NCI-H1048 (cell line): ENCODE data around the gene LRRC4.

Source experiments
- DNase-seq: peaks from one replicate; lab custom pipeline; 2025; lab: John Stamatoyannopoulos, UW

Gene LRRC4

DNA sequence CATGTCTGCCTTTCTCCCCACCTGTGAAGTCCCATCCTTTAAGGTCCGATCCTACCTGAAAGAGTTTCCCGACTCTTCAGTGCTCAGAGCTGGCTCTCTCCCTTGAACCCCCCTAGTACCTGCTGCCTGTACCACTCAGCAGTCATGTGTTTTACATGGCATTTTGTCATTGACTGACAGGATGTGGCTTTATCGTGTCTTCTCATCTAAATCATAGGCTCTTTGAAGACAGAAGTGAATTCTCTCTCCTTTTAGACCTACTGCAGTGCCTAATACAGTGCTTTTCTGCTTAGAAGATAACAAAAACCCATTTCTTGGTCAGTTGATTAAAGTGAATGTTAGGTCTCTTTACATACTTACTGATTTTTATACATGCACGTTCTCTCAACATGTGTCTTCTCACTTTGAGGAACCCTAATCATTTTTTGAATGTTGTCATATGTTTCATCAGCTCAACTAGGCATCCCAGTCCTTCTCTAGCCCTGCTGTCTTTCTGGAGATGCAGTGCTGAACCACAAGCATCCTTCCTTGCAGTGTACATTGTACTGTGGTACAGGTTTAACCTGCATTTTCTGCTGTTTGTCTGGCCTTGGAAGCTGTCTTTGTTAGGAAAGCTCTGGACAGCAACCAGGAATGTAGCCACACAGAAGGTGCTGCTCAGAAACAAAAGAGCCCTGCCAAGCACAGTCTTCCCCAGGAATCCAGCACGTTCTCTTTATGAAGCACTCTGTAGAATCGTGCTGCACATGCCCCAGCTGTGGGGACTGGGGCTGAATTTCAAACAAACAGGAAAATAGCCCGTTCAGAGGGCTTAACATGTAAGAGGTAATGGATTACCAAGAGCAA lies 28.1 kb upstream of the LRRC4 start:
- no peak for DNase-seq

DNA sequence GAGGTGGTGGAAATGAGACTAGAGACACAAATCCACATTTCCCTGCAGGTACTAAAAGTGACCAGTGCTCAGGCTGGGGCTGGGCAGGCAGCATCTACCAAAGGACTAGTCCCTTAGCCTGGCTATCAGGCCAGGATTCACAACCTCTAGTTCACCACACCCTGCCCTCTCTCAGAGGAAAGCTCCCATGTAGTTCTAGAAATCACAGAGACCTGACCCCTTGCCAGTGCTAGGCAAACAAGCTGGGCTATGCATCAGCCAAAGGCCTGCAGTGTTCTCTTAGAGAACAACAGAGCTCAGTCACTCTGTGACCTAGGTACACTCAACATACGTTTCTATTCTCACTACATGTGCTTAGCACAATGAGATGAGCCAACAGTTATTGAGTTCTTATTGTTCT lies 26.7 kb upstream of the LRRC4 start:
- no peak for DNase-seq

- no peak for DNase-seq
Observed at GRCh38 chr7:128056901-128057300, 25.7 kb upstream of the LRRC4 start.

DNA sequence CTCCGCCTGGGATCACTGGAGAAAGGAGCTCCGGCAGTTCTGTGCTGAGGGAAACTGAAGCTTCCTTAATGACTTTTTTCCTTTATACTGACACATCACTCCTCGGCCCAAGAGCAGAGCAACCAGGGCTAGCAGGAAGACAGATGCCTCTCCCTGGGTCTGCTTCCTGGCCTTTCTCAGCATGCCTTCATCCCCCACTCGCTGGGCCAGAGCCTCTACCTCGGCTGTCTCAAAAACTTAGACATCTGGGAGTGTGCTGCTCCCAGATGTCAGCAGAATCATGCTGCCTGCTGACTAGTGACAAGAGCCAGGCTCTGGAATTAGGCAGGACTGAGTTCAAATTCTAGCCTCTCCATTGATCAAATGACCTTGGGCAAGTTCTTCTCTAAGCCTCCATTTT lies 24.4 kb upstream of the LRRC4 start:
- no peak for DNase-seq

DNA sequence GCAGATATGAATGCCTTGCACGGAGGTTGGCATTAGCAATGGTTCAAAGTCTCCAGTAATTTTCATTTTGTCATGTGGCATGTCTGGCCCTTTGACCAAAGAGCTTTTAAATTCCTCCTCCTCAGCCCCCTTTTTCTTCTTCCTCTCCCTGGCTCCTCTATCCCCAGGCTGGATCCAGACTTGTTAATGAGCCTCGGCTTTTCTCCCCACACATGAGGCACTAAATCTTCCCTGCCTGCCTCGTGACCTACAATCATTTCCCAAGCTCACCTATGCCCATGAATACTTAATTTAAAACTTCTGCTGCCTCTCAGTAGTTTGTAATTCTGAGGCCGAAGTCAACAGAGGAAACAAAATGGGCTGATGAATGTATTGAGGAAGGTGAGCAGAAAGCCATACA lies 23.3 kb upstream of the LRRC4 start:
- no peak for DNase-seq

DNA sequence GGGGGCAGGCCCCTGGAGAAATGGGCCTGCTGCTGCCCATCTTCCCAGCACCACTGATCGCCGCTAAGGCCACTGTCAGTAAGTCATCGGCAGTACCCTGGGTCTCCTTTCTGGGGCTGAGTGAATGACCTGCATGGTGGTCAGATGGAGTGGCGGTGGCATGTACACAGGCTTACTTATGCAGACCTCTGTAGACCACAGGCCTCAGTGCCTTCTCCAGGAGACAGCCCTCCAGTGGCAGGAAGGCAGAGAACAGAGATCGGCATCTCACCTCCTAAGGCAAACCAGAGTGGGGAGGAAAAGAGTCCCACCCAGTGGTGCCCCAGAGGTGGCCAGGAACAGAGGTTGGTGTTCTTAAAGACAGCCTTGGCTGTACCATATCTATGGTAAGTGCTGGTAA lies 22.8 kb upstream of the LRRC4 start:
- DNase-seq = no peak

- no peak for DNase-seq
Observed at GRCh38 chr7:128053023-128053422, 21.8 kb upstream of the LRRC4 start.

DNA sequence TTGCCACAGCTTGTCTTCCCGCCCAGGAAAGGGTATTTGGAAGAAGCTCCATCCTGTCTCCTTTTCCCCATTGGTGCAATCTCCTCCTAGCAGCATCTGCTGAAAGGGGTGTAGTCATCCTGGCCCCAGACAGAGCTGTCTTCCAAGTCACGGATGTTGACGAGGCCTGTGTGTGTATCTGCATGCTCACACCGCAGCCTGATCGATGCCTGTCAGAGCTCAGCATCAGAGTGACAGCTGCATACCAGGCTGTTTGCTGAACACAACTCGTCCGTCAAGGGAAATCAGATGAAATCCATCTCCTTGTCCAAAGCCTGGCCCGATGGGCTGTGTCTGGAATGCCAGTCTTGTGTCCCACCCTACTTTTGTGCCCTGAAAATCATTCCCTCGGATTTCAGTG lies 21.2 kb upstream of the LRRC4 start:
- no peak for DNase-seq

- no peak for DNase-seq
Observed at GRCh38 chr7:128045766-128046165, 14.5 kb upstream of the LRRC4 start.

- DNase-seq = no peak
Observed at GRCh38 chr7:128045158-128045557, 13.9 kb upstream of the LRRC4 start.

DNA sequence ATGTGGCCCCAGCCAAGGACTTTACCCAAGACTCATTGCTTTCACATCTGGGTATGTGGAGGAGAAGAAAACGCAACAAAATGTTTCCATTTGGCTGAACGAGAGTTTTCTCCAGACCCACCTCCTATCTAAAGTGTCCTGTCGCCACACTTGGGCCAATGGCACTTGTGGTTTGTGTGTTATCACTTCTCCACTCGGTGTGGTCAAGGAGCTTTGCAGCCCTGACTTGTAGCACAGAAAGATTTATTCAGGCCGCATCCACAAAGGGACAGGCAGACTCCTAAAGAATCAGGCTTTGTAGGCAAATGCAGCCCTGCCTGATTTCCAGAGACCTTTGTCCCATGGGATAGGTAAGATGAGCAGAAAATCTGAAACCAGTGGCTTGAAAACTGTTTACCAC lies 12.8 kb upstream of the LRRC4 start:
- DNase-seq = no peak

GRCh38 chr7:128042012-128042411 lies 10.8 kb upstream of the LRRC4 start:
- DNase-seq = no peak

DNA sequence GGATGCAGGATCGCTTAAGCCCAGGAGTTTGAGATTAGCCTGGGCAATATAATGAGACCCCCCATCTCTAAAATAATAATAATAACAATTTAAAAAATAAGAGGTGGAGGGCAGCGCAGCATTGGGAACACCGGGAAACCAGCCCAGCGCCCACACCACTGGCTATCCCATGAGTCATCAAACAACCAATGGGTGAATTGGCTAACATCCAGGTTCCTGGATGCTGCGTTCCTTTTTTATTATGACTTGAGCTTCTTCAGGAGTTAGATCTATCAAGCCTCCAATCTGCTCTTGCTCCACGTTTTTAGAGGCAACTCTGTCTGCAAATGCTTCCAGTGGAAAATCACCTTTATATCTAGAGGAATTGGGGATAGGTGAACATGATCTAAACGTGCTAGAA lies 10.0 kb upstream of the LRRC4 start:
- DNase-seq = no peak

- DNase-seq = no peak
Observed at GRCh38 chr7:128040205-128040604, 9.0 kb upstream of the LRRC4 start.

DNA sequence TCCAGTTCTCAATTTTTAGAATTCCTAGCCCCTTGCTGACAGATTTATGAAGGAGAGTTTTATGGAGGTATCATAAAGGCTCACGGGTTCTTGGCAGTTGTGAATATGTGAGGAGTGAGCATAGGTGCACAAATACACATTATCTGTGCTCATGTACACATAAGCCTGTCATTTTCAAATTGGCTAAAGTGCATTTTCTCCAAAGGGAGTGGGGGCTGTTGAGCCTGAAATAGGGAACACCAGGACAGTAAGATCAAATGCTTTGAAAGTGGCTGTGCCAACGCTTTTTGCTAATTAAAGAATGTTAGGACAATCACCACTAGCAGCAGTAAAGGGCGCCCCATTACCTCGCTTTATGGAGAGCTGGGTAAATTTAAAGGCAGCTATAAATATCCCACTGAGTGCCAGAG lies 8.3 kb upstream of the LRRC4 start:
- no peak for DNase-seq

- DNase-seq = no peak
Observed at GRCh38 chr7:128037880-128038619, 6.8 kb upstream of the LRRC4 start.

GRCh38 chr7:128037081-128037480 lies 5.8 kb upstream of the LRRC4 start:
- no peak for DNase-seq

DNA sequence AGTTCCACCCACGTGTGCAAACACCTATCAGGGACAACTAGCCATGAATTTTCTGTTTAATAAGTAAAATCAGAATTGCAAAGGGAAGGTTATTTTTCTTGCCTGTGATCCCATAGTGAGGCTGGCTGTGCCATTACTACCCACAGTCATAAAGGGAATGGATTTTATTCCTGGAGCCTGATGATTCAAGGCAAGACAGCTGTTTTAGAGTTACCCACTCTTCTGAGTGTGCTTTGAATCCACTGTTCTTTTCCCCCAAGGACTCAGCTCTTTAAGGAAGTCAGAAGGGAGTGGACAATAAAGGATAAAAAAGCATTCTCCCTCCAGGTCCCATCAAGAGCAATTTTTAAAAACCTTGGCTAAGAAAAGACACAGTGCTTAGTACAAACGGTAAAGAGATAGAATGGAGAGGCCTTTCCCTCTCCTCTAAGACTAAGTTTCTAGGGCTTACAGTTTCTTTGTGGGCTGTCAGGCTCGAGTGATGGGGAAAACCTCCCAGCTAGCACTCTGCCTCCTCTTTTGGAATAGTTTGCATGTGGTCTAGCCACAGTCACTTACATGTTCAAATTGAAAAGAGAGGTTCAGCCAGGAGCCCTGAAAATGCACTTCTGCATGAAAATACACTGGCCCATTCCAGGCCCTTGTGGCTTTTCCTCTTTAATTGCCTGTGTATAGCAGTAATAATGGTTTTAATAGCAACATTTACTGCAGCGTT lies 5.1 kb upstream of the LRRC4 start:
- DNase-seq = no peak

DNA sequence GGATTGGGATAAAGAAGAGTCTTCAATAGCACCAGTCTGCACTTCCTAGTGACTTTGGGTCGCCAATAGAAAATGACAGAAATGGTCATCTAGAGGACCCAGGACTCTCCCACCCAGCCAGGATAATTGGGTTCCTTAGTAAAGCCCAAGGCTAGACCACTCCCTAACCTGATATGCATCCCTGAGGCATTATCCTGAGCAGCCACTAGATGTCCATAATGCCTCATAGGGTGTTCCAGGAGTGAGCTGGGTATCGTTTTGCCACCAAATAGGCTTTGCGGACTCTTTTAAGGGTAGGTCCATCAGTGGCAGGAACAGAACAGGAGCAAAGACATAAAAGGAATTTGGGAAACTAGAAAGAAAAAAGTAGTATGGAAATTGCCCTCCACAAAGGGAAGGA lies 4.5 kb upstream of the LRRC4 start:
- no peak for DNase-seq

- no peak for DNase-seq
Observed at GRCh38 chr7:128034825-128035224, 3.6 kb upstream of the LRRC4 start.

DNA sequence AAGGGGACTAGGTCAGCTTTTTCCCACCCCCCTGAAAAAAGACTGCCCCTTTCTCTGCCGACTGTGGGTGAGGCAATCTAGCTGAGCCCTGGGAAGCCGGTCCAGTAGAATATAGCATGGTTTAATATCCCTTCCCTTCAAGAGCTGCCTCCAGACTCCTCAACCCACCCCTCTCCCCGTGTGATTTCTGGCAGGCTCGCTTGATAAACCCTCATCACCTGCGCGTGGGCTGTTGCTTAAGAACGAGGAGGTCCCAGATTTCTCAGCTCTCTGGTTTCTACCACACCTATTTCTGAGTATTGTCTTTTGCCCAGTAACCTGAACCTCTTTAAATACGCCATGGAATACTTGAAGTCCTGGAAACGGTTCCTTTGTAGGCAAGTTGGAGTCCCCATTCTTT lies 2.0 kb upstream of the LRRC4 start:
- no peak for DNase-seq

DNA sequence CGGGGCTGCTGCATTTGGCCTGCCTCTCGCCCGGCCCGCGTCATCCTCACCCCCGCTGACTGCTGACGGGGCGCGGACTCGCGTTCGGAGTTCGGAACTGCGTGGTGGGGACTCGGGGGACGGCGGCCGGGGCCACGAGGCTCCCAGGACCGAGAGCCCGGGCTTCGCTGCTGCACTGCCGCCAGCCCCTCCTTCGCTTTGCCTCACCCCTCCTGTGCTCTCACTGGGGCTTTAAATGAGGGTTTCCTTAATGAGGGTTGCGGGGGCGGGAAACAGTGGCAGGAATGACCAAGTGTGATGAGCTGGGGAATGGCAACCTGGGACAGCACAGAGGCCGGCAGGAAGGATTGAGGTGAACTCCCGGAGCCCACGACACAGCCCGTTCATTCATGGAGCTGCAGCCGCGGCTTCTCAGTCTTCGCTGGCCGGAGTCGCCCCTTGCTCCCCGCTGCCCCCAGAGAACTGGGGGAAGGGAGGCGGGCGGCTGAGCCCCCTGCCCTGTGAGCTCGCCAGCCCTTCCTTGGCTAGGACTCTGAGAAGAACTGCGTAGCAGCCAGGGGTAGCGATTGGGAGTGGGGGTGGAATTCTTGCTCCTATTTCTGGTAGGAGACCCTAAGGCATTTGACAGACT lies 1.5 kb upstream of the LRRC4 start:
- DNase-seq = no peak
